ENCODE data around the gene CAPN3. TPM values are rescaled to one million over a fixed set of nuclear protein-coding genes. Genes with fewer than 3 reads are reported as not detected.
"Not testable (repeated sequence)": the region's sequence is repeated elsewhere in the genome, so short reads cannot be mapped to it uniquely, and the experiment has no call there.

The CAPN3 gene
- total and polyA plus RNA-seq, 2 experiments from 2014 or later: 0.84 to 1.1 TPM

DNA sequence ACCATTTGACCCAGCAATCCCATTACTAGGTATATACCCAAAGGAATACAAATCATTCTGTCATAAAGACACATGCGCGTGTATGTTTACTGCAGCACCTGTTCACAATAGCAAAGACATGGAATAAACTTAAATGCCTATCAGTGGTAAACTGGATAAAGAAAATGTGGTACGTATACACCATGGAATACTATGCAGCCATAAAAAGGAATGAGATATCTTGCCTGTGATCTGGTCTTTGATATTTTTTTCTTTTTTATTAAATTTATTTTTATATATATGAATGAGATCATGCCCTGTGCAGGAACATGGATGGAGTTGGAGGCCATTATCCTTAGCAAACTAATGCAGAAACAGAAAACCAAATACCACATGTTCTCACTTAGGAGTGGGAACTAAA lies 22.2 kb upstream of the CAPN3 start:
- Mint-ChIP-seq H3K9me3 (peaks cover 16% of the 10 kb centered on the region), H3K36me3 (ENCODE audit: low read depth) (peaks cover 15% of the 10 kb centered on the region)
- not testable (repeated sequence) for H3K4me3 Mint-ChIP-seq; H3K4me3 ChIP-seq; H2AFZ ChIP-seq; H3K27ac Mint-ChIP-seq; H3K36me3 ChIP-seq (ENCODE audit: insufficient read depth); H3K9me2 ChIP-seq (ENCODE audit: insufficient read depth); H3K27me3 Mint-ChIP-seq (ENCODE audit: insufficient read depth, low read depth, poor library complexity); H3K27me3 ChIP-seq (ENCODE audit: insufficient read depth); H3F3A ChIP-seq (replicated peaks; ENCODE audit: low read depth); DNase-seq (ENCODE audit: low spot score); H3K4me2 ChIP-seq; ATAC-seq; H4K20me1 ChIP-seq (replicated peaks; ENCODE audit: insufficient read depth); H3K27ac ChIP-seq (ENCODE audit: low read depth); H3K4me1 Mint-ChIP-seq; H3K4me1 ChIP-seq (ENCODE audit: insufficient read depth); H3K79me2 ChIP-seq (replicated peaks; ENCODE audit: insufficient read depth)

DNA sequence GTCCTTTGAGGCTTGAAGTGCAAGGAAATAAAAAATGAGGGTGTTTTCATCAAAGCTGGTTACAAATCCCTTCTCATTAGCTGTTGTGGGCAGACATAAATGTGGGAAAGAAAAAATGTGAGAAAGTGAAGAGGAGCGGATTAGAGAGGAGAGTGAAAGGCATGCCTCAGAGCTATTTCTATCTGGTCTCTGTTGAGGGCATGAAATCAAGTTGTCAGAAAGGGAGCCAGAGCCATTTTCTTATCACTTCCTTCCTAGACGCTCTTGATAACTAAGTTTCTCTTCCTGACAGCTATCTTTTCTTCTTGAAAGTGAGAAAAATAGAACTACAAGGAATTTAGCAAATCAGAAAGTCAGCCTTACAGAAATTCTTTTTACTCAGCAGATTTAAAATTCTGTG lies 20.8 kb upstream of the CAPN3 start:
- H3K9me2 ChIP-seq (ENCODE audit: insufficient read depth): peaks cover 4% of the 10 kb centered on the region
- no peaks in the 10 kb centered on the region for H3F3A ChIP-seq (replicated peaks; ENCODE audit: low read depth)
- H2AFZ ChIP-seq: peak overlapping the region; percentile 9; the same call in 1 of the 2 replicates
- no peak overlapping the region for H3K27ac ChIP-seq (ENCODE audit: low read depth)
- no peak overlapping the region for H3K4me3 ChIP-seq
- no peak for TF ChIP-seq JUNB (IDR thresholded peaks at IDR 0.05; ENCODE audit: unreplicated experiment)
- no peak for TF ChIP-seq ZNF114 (CRISPR knock-in tag; IDR thresholded peaks at IDR 0.05)
- TF ChIP-seq, protein P1, sequence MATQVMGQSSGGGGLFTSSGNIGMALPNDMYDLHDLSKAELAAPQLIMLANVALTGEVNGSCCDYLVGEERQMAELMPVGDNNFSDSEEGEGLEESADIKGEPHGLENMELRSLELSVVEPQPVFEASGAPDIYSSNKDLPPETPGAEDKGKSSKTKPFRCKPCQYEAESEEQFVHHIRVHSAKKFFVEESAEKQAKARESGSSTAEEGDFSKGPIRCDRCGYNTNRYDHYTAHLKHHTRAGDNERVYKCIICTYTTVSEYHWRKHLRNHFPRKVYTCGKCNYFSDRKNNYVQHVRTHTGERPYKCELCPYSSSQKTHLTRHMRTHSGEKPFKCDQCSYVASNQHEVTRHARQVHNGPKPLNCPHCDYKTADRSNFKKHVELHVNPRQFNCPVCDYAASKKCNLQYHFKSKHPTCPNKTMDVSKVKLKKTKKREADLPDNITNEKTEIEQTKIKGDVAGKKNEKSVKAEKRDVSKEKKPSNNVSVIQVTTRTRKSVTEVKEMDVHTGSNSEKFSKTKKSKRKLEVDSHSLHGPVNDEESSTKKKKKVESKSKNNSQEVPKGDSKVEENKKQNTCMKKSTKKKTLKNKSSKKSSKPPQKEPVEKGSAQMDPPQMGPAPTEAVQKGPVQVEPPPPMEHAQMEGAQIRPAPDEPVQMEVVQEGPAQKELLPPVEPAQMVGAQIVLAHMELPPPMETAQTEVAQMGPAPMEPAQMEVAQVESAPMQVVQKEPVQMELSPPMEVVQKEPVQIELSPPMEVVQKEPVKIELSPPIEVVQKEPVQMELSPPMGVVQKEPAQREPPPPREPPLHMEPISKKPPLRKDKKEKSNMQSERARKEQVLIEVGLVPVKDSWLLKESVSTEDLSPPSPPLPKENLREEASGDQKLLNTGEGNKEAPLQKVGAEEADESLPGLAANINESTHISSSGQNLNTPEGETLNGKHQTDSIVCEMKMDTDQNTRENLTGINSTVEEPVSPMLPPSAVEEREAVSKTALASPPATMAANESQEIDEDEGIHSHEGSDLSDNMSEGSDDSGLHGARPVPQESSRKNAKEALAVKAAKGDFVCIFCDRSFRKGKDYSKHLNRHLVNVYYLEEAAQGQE (IDR thresholded peaks at IDR 0.05; ENCODE audit: unreplicated experiment): no peak
- TF ChIP-seq, protein P2, sequence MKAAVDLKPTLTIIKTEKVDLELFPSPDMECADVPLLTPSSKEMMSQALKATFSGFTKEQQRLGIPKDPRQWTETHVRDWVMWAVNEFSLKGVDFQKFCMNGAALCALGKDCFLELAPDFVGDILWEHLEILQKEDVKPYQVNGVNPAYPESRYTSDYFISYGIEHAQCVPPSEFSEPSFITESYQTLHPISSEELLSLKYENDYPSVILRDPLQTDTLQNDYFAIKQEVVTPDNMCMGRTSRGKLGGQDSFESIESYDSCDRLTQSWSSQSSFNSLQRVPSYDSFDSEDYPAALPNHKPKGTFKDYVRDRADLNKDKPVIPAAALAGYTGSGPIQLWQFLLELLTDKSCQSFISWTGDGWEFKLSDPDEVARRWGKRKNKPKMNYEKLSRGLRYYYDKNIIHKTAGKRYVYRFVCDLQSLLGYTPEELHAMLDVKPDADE (IDR thresholded peaks at IDR 0.05): no peak
- no peak overlapping the region for H3K4me2 ChIP-seq
- ATAC-seq: no peak
- 0 out of 2 replicates have a peak, but pooled peaks cover 3% of the 10 kb centered on the region for H3K36me3 ChIP-seq (ENCODE audit: insufficient read depth)
- H3K4me1 ChIP-seq (ENCODE audit: insufficient read depth): no peaks in the 10 kb centered on the region
- peaks cover 16% of the 10 kb centered on the region for H3K9me3 Mint-ChIP-seq
- no peaks in the 10 kb centered on the region for H3K4me1 Mint-ChIP-seq
- H3K36me3 Mint-ChIP-seq (ENCODE audit: low read depth): peaks cover 15% of the 10 kb centered on the region
- DNase-seq (ENCODE audit: low spot score): no peak
- H3K27me3 Mint-ChIP-seq (ENCODE audit: insufficient read depth, low read depth, poor library complexity): peaks cover 2% of the 10 kb centered on the region
- H3K79me2 ChIP-seq (replicated peaks; ENCODE audit: insufficient read depth): no peaks in the 10 kb centered on the region
- no peaks in the 10 kb centered on the region for H4K20me1 ChIP-seq (replicated peaks; ENCODE audit: insufficient read depth)
- H3K27me3 ChIP-seq (ENCODE audit: insufficient read depth): no peaks in the 10 kb centered on the region
- no peak overlapping the region for H3K27ac Mint-ChIP-seq
- no peak overlapping the region for H3K4me3 Mint-ChIP-seq

DNA sequence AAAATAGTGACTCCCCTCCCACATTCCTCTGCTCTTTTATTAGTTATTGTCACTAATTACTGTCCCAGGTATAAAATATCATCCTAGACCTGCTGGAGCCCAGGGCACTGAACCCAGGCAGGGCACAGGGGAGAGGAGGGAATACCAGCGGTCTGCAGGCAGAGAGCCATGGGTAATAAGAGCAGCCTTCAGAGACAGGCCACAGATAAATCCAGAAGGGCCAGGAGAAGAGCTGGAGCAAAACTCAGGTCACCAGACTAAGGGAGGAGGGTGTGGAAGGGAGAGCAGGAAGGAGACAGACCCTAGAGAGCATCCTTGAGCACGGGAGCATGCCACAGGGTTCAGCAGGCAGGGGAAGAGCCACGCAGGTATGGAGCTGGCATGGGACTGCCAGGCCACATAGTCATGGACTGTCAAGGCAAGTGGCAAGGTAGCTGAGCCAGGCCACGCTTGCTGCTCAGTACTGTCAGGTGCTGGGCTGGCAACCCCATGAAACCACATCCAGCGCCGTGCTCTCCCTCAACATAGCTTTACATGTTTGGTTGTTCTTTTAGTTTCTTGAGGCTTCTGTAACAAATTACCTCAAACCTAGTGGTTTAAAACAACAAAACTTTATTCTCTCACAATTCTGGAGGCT lies 15.6 kb upstream of the CAPN3 start:
- ATAC-seq (no peak), DNase-seq (ENCODE audit: low spot score) (no peak)
- Histone ChIP-seq H3K36me3 (ENCODE audit: insufficient read depth) (no peaks in the 10 kb centered on the region), H3K79me2 (replicated peaks; ENCODE audit: insufficient read depth) (no peaks in the 10 kb centered on the region), H3K4me3 (no peak overlapping the region), H3F3A (replicated peaks; ENCODE audit: low read depth) (no peaks in the 10 kb centered on the region), H3K27me3 (ENCODE audit: insufficient read depth) (no peaks in the 10 kb centered on the region), H3K27ac (ENCODE audit: low read depth) (no peak overlapping the region), H3K9me2 (ENCODE audit: insufficient read depth) (peaks cover 4% of the 10 kb centered on the region; the same call in 1 of the 2 replicates), H3K4me1 (ENCODE audit: insufficient read depth) (no peaks in the 10 kb centered on the region), H2AFZ (no peak overlapping the region), H4K20me1 (replicated peaks; ENCODE audit: insufficient read depth) (no peaks in the 10 kb centered on the region), H3K4me2 (no peak overlapping the region)
- H3K4me3 Mint-ChIP-seq: no peak overlapping the region
- no peak overlapping the region for H3K27ac Mint-ChIP-seq
- peaks cover 4% of the 10 kb centered on the region for H3K27me3 Mint-ChIP-seq (ENCODE audit: insufficient read depth, low read depth, poor library complexity)
- H3K9me3 Mint-ChIP-seq: no peaks in the 10 kb centered on the region
- no peaks in the 10 kb centered on the region for H3K4me1 Mint-ChIP-seq
- H3K36me3 Mint-ChIP-seq (ENCODE audit: low read depth): no peaks in the 10 kb centered on the region
- TF ChIP-seq, protein P3, sequence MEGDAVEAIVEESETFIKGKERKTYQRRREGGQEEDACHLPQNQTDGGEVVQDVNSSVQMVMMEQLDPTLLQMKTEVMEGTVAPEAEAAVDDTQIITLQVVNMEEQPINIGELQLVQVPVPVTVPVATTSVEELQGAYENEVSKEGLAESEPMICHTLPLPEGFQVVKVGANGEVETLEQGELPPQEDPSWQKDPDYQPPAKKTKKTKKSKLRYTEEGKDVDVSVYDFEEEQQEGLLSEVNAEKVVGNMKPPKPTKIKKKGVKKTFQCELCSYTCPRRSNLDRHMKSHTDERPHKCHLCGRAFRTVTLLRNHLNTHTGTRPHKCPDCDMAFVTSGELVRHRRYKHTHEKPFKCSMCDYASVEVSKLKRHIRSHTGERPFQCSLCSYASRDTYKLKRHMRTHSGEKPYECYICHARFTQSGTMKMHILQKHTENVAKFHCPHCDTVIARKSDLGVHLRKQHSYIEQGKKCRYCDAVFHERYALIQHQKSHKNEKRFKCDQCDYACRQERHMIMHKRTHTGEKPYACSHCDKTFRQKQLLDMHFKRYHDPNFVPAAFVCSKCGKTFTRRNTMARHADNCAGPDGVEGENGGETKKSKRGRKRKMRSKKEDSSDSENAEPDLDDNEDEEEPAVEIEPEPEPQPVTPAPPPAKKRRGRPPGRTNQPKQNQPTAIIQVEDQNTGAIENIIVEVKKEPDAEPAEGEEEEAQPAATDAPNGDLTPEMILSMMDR (conservative IDR thresholded peaks at IDR 0.05; ENCODE audit: low read depth in 2 of 2): no peak
- TF ChIP-seq STAT1 (IDR thresholded peaks at IDR 0.05; ENCODE audit: unreplicated experiment) (no peak), ZNF331 (CRISPR knock-in tag; IDR thresholded peaks at IDR 0.05; ENCODE audit: low read depth) (no peak), EZH2 (IDR thresholded peaks at IDR 0.05; ENCODE audit: low read depth, unreplicated experiment) (no peak), EZH2phosphoT487 (IDR thresholded peaks at IDR 0.05; ENCODE audit: unreplicated experiment) (no peak), JUNB (IDR thresholded peaks at IDR 0.05; ENCODE audit: unreplicated experiment) (no peak)
- TF ChIP-seq, protein P1 (IDR thresholded peaks at IDR 0.05; ENCODE audit: unreplicated experiment): no peak

Measured in GM23338 (cell line).